HG02852 (cell line): ENCODE data around the gene MINDY2.

Source experiments
- ATAC-seq: cut with Tn5 transposase; IDR thresholded peaks from one replicate; pipeline ENCODE4 v1.9.1; 2021; ENCODE audit warnings: mild to moderate bottlenecking, moderate library complexity; ENCODE audit not compliant: unreplicated experiment

The MINDY2 gene

GRCh38 chr15:58770857-58771620 is at the start of gene MINDY2:
Gene MINDY2 (plus strand): TSS chr15:58771302. CDS start chr15:58771396, 94 bp downstream.
- peak; percentile 93 for ATAC-seq

GRCh38 chr15:58724466-58724865 is 46.6 kb upstream of the MINDY2 start:
- ATAC-seq, result peak; percentile 86

- ATAC-seq, result no peak
Measured at GRCh38 chr15:58726867-58727266, 44.2 kb upstream of the MINDY2 start.

GRCh38 chr15:58731756-58732535 is 39.2 kb upstream of the MINDY2 start:
- ATAC-seq, result no peak

GRCh38 chr15:58732625-58733363 is 38.3 kb upstream of the MINDY2 start:
- ATAC-seq, result no peak

GRCh38 chr15:58734859-58735258 is 36.2 kb upstream of the MINDY2 start:
- ATAC-seq, result no peak

- no peak for ATAC-seq
Measured at GRCh38 chr15:58736018-58736643, 35.0 kb upstream of the MINDY2 start.

- ATAC-seq, result no peak
Measured at GRCh38 chr15:58737298-58737697, 33.8 kb upstream of the MINDY2 start.

GRCh38 chr15:58738046-58738707 is 32.9 kb upstream of the MINDY2 start:
- no peak for ATAC-seq

- no peak for ATAC-seq
Measured at GRCh38 chr15:58740436-58740835, 30.7 kb upstream of the MINDY2 start.

GRCh38 chr15:58741032-58741431 is 30.1 kb upstream of the MINDY2 start:
- no peak for ATAC-seq

GRCh38 chr15:58742022-58742813 is 28.9 kb upstream of the MINDY2 start:
- no peak for ATAC-seq

- ATAC-seq, result no peak
Measured at GRCh38 chr15:58742819-58743502, 28.1 kb upstream of the MINDY2 start.

GRCh38 chr15:58746174-58746573 is 24.9 kb upstream of the MINDY2 start:
- no peak for ATAC-seq

- ATAC-seq, result no peak
Measured at GRCh38 chr15:58748040-58748851, 22.9 kb upstream of the MINDY2 start.

GRCh38 chr15:58748852-58749531 is 22.1 kb upstream of the MINDY2 start:
- ATAC-seq, result peak; percentile 33

GRCh38 chr15:58749532-58750337 is 21.4 kb upstream of the MINDY2 start, which contains the start of gene ADAM10:
Gene ADAM10 (minus strand): TSS chr15:58749707. CDS start chr15:58749534, 173 bp downstream.
- peak; percentile 83 for ATAC-seq
